HAP-1 (cell line): ENCODE data around the gene ABCA3.

ENCODE experiments used
- DNase-seq, 2 experiments: peaks; one replicate each; pipeline ENCODE4 v3.0.0-alpha.2; 2016 to 2020; ENCODE audit warnings: low spot score in 2 of 2
- H3K27me3 ChIP-seq: fragments of 250-450 bp; sonication (Bioruptor Pico); 2 replicates; pipeline ENCODE4 v1.5.1; 2020; ENCODE audit warnings: low read depth, mild to moderate bottlenecking, moderate library complexity
- H3K36me3 ChIP-seq: fragments of 250-450 bp; sonication (Bioruptor Pico); replicated peaks from 2 replicates; pipeline ENCODE4 v1.5.1; 2020; ENCODE audit warnings: mild to moderate bottlenecking
- H3K4me1 ChIP-seq: fragments of 250-450 bp; sonication (Bioruptor Pico); 2 replicates; pipeline ENCODE4 v1.5.1; 2020; ENCODE audit warnings: mild to moderate bottlenecking
- H3K4me3 ChIP-seq: fragments of 250-450 bp; sonication (Bioruptor Pico); 2 replicates; pipeline ENCODE4 v1.5.1; 2020; ENCODE audit warnings: mild to moderate bottlenecking, moderate library complexity
- H3K9me3 ChIP-seq: fragments of 250-450 bp; sonication (Bioruptor Pico); 2 replicates; pipeline ENCODE4 v1.5.1; 2020; ENCODE audit warnings: mild to moderate bottlenecking, moderate library complexity
- in situ Hi-C: fragments of 300-500 bp; cut with MboI; formaldehyde crosslinking; loops from 3 replicates; pipeline ENCODE4 v1.14.3; 2020; ENCODE audit warnings: low sequenced_read_pairs, inconsistent platforms, mixed read lengths

Gene ABCA3

GRCh38 chr16:2319606-2320005, 20.9 kb downstream of the ABCA3 start:
- no peak for DNase-seq
- no peaks in the 10 kb centered on the region for H3K4me1 ChIP-seq
- H3K9me3 ChIP-seq = no peaks in the 10 kb centered on the region
- no peak overlapping the region for H3K4me3 ChIP-seq
- H3K36me3 ChIP-seq = peaks cover 16% of the 10 kb centered on the region
- no peaks in the 10 kb centered on the region for H3K27me3 ChIP-seq
- in situ Hi-C loops = no loop called here

GRCh38 chr16:2317231-2318020, 23.1 kb downstream of the ABCA3 start:
- Histone ChIP-seq H3K9me3 (no peaks in the 10 kb centered on the region), H3K27me3 (no peaks in the 10 kb centered on the region), H3K36me3 (peaks cover 8% of the 10 kb centered on the region), H3K4me1 (no peaks in the 10 kb centered on the region), H3K4me3 (no peak overlapping the region)
- in situ Hi-C loops = no loop called here
- no peak for DNase-seq

- DNase-seq = no peak
- Histone ChIP-seq H3K4me3 (no peak overlapping the region), H3K36me3 (no peaks in the 10 kb centered on the region), H3K4me1 (no peaks in the 10 kb centered on the region), H3K9me3 (no peaks in the 10 kb centered on the region), H3K27me3 (no peaks in the 10 kb centered on the region)
- in situ Hi-C loops = no loop called here
These were observed 32.2 kb downstream of the ABCA3 start for GRCh38 chr16:2308089-2308962.

GRCh38 chr16:2299915-2300192, 40.7 kb downstream of the ABCA3 start:
- H3K9me3 ChIP-seq = no peaks in the 10 kb centered on the region
- H3K4me3 ChIP-seq = no peak overlapping the region
- H3K4me1 ChIP-seq = no peaks in the 10 kb centered on the region
- H3K27me3 ChIP-seq = no peaks in the 10 kb centered on the region
- DNase-seq = no peak
- in situ Hi-C loops = no loop called here
- H3K36me3 ChIP-seq = peaks cover 7% of the 10 kb centered on the region

- no peak for DNase-seq
- in situ Hi-C loops = no loop called here
- H3K9me3 ChIP-seq = no peaks in the 10 kb centered on the region
- H3K4me3 ChIP-seq = no peak overlapping the region
- H3K27me3 ChIP-seq = no peaks in the 10 kb centered on the region
- H3K36me3 ChIP-seq = peaks cover 7% of the 10 kb centered on the region
- H3K4me1 ChIP-seq = no peaks in the 10 kb centered on the region
These were observed 41.2 kb downstream of the ABCA3 start for GRCh38 chr16:2299121-2299914.

DNA sequence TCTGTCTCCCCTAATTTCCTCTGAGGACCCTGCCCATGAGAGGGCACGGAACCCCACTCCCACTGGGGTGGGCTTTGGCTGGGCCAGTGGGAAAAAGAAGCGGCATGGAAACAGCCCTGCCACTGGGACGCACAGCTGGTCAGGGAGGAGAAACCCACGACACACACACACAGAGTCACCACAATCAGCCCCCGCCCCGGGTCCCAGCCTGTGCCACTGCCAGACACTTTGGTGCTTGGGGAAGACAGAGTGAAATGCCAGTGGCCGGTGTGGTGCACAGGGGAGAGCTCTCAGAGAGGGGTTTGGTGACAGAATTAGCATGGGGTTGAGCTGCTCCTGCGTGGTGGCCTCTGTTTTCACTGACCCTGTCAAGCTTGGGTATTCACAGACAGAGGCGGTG, 41.9 kb downstream of the ABCA3 start:
- H3K4me1 ChIP-seq = no peaks in the 10 kb centered on the region
- no peaks in the 10 kb centered on the region for H3K27me3 ChIP-seq
- H3K9me3 ChIP-seq = no peaks in the 10 kb centered on the region
- DNase-seq = no peak
- peaks cover 7% of the 10 kb centered on the region for H3K36me3 ChIP-seq
- no peak overlapping the region for H3K4me3 ChIP-seq
- in situ Hi-C loops = no loop called here

DNA sequence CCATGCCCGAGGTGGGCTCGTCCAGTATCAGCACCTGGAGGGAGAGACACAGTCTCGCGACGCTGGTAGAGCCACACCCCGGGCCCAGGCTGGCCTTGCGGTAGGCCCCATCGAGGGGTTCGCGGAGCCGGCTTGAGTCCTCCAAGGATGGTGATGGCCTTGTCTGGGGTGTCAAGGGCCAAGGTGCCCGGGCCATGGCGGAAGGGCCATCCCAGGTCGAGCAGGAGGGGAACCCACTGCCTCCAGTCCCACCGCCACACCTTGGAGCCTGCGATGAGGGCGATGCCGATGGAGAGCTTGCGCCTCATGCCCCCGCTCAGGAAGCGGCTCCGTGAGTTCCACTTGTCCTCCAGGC, 43.0 kb downstream of the ABCA3 start:
- in situ Hi-C loops = no loop called here
- H3K4me3 ChIP-seq = no peak overlapping the region
- peaks cover 7% of the 10 kb centered on the region for H3K36me3 ChIP-seq
- no peaks in the 10 kb centered on the region for H3K4me1 ChIP-seq
- no peak for DNase-seq
- no peaks in the 10 kb centered on the region for H3K27me3 ChIP-seq
- no peaks in the 10 kb centered on the region for H3K9me3 ChIP-seq

- H3K4me3 ChIP-seq = no peak overlapping the region
- no peaks in the 10 kb centered on the region for H3K27me3 ChIP-seq
- H3K4me1 ChIP-seq = no peaks in the 10 kb centered on the region
- H3K9me3 ChIP-seq = no peaks in the 10 kb centered on the region
- peaks cover 7% of the 10 kb centered on the region for H3K36me3 ChIP-seq
- DNase-seq = peak in 1 of 2 experiments; percentile 55
- in situ Hi-C loops = no loop called here
These were observed 43.6 kb downstream of the ABCA3 start for GRCh38 chr16:2296661-2297505.

GRCh38 chr16:2295056-2295798, 45.3 kb downstream of the ABCA3 start:
- DNase-seq = no peak
- no peak overlapping the region for H3K4me3 ChIP-seq

GRCh38 chr16:2292221-2292620, 48.3 kb downstream of the ABCA3 start:
- in situ Hi-C loops = no loop called here
- no peaks in the 10 kb centered on the region for H3K27me3 ChIP-seq
- no peak overlapping the region for H3K4me3 ChIP-seq
- no peak for DNase-seq
- H3K36me3 ChIP-seq = peaks cover 14% of the 10 kb centered on the region
- H3K4me1 ChIP-seq = no peaks in the 10 kb centered on the region
- H3K9me3 ChIP-seq = no peaks in the 10 kb centered on the region

More at GRCh38 chr16:2295056-2295798, 45.3 kb downstream of the ABCA3 start:
- Histone ChIP-seq H3K36me3 (peaks cover 11% of the 10 kb centered on the region), H3K27me3 (no peaks in the 10 kb centered on the region), H3K4me1 (no peaks in the 10 kb centered on the region), H3K9me3 (no peaks in the 10 kb centered on the region)
- in situ Hi-C loops = no loop called here

DNA sequence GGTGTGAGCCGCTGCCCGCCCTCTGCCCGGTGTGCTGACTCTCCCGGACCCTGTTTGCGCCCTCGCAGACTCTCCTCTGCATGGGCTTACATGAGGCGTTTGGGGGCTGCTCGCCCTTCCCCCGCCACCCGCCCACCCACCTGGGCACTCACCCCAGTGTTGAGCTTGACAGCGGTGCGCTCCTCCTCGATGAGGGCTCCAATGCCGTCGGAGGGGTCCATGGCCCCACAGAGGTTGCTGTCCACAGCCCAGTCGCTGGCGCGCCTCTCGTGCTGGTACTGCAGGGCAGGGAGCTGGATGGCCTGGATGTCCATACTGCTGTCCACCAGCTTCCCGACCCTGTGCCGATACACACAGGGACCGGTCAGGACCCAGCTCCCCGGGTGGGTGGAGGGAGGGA, 51.2 kb downstream of the ABCA3 start:
- Histone ChIP-seq H3K36me3 (peaks cover 7% of the 10 kb centered on the region), H3K4me1 (no peaks in the 10 kb centered on the region), H3K9me3 (no peaks in the 10 kb centered on the region), H3K27me3 (no peaks in the 10 kb centered on the region), H3K4me3 (no peak overlapping the region)
- in situ Hi-C loops = no loop called here
- no peak for DNase-seq

- Histone ChIP-seq H3K4me3 (no peak overlapping the region), H3K4me1 (no peaks in the 10 kb centered on the region), H3K36me3 (peaks cover 7% of the 10 kb centered on the region), H3K27me3 (no peaks in the 10 kb centered on the region), H3K9me3 (no peaks in the 10 kb centered on the region)
- DNase-seq = no peak
- in situ Hi-C loops = no loop called here
These were observed 51.8 kb downstream of the ABCA3 start for GRCh38 chr16:2288726-2289125.
